Caco-2 (cell line): Measurements from ENCODE around the gene CD27. TPM values are rescaled to one million over a fixed set of nuclear protein-coding genes. Genes with fewer than 3 reads are reported as not detected.

ENCODE experiments used
- BruUV-seq: library from RNA; stranded (reverse); fragments of 400-500 nt; replicated peaks from 2 replicates; lab custom pipeline; 2021; lab: Mats Ljungman, UMichigan
- CTCF ChIA-PET: fragments of 300-600 bp; sonication (Branson Sonifier 250); formaldehyde crosslinking; loops from one replicate; lab custom pipeline; 2022; ENCODE audit warnings: antibody characterized with exemption; lab: Charles Lee
- POLR2A ChIA-PET: fragments of 300-600 bp; sonication (Branson Sonifier 250); formaldehyde crosslinking; loops from one replicate; lab custom pipeline; 2022; ENCODE audit warnings: antibody characterized with exemption; lab: Charles Lee
- DNase-seq, 2 experiments: peaks; one replicate each; pipeline versions ENCODE4 v3.0.0 to v3.0.0-alpha.2; 2020 to 2022
- H3K27me3 ChIP-seq: replicated peaks from 2 replicates; pipeline ENCODE4 v1.6.0; 2011; ENCODE audit warnings: low read length; ENCODE audit not compliant: control insufficient read depth, insufficient read depth
- H3K36me3 ChIP-seq: 2 replicates; pipeline ENCODE4 v1.5.1; 2011; ENCODE audit warnings: low read length; ENCODE audit not compliant: control insufficient read depth, insufficient read depth
- H3K4me1 ChIP-seq: fragments of 250-450 bp; sonication (Bioruptor Pico); 2 replicates; pipeline ENCODE4 v1.5.1; 2020; ENCODE audit warnings: mild to moderate bottlenecking
- H3K4me3 ChIP-seq: 2 replicates; pipeline ENCODE4 v1.5.1; 2011; ENCODE audit warnings: low read depth, mild to moderate bottlenecking, control low read depth, low read length
- H3K9me3 ChIP-seq: fragments of 250-450 bp; sonication (Bioruptor Pico); 2 replicates; pipeline ENCODE4 v1.5.1; 2020; ENCODE audit warnings: mild to moderate bottlenecking, moderate library complexity
- H3K27ac Mint-ChIP-seq: one replicate; pipeline ENCODE4 v1.8.0; 2022; ENCODE audit warnings: mixed read lengths; ENCODE audit not compliant: unreplicated experiment
- H3K27me3 Mint-ChIP-seq: one replicate; pipeline ENCODE4 v1.8.0; 2022; ENCODE audit warnings: mixed read lengths; ENCODE audit not compliant: insufficient read depth, unreplicated experiment
- H3K36me3 Mint-ChIP-seq: one replicate; pipeline ENCODE4 v1.8.0; 2022; ENCODE audit warnings: mild to moderate bottlenecking, mixed read lengths; ENCODE audit not compliant: insufficient read depth, unreplicated experiment
- H3K4me1 Mint-ChIP-seq: one replicate; pipeline ENCODE4 v1.8.0; 2022; ENCODE audit warnings: low read depth, mixed read lengths; ENCODE audit not compliant: unreplicated experiment
- H3K4me3 Mint-ChIP-seq: one replicate; pipeline ENCODE4 v1.8.0; 2022; ENCODE audit warnings: mild to moderate bottlenecking, moderate library complexity, mixed read lengths; ENCODE audit not compliant: unreplicated experiment
- H3K9me3 Mint-ChIP-seq: one replicate; pipeline ENCODE4 v1.8.0; 2022; ENCODE audit warnings: mixed read lengths; ENCODE audit not compliant: unreplicated experiment
- intact Hi-C: fragments of 100-400 bp; cut with micrococcal nuclease; formaldehyde crosslinking; loops from one replicate; pipeline ENCODE4 v1.10.0; 2022; ENCODE audit not compliant: unreplicated experiment
- total RNA-seq: library from RNA; stranded (reverse); gene quantifications from 2 replicates; pipeline ENCODE4 v1.2.3, GENCODE V29; 2022
- TF ChIP-seq, protein P1 (sequence below), 2 experiments: fragments of 200-600 bp in 1 of 2; IDR thresholded peaks; 1 replicate in 1 of 2; 2 replicates in 1 of 2; pipeline versions ENCODE4 v1.5.1 to v1.8.0; 2011 to 2022; ENCODE audit warnings: antibody characterized with exemption in 1 of 2, control low read depth in 1 of 2, inconsistent platforms in 1 of 2, low read depth in 1 of 2, low read length in 1 of 2, mild to moderate bottlenecking in 1 of 2, moderate library complexity in 1 of 2; ENCODE audit not compliant: insufficient read depth in 1 of 2, severe bottlenecking in 1 of 2, unreplicated experiment in 1 of 2

CD27 gene
- total RNA-seq, 1 experiment from 2014 or later = not detected

DNA sequence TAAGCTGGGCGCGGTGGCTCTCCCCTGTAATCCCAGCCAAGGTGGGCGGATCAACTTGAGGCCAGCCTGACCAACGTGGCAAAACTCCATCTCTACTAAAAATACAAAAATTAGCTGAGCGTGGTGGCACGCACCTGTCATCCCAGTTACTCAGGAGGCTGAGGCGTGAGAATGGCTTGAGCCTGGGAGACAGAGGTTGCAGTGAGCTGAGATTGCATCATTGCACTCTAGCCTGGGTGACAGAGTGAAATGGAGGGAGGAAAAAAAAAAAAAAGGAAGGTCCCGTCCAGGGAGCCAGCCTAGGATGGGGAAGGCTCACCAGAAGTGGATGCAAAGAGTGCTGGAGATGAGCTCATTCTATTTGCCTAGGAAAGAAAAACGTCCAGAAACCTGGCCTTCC, 1.9 kb upstream of the CD27 start:
- no peaks in the 10 kb centered on the region for H3K36me3 ChIP-seq
- no TSS peak for BruUV-seq
- no peaks in the 10 kb centered on the region for H3K27me3 ChIP-seq
- CTCF ChIA-PET = interaction anchor here (0.6 to 0.7 kb wide), 3 partner anchors 23 to 33 kb away, joined by 3 to 4 read pairs (median 3); no protein-coding TSS in a partner anchor
- POLR2A ChIA-PET = interaction anchor here (0.6 to 0.7 kb wide), 3 partner anchors 48 to 91 kb away, joined by 5 to 17 read pairs (median 14); partner anchors contain the start of genes GAPDH and LTBR
- Mint-ChIP-seq H3K27me3 (no peaks in the 10 kb centered on the region), H3K9me3 (no peaks in the 10 kb centered on the region), H3K36me3 (no peaks in the 10 kb centered on the region), H3K4me3 (no peak overlapping the region), H3K27ac (no peak overlapping the region), H3K4me1 (no peaks in the 10 kb centered on the region)
- H3K4me1 ChIP-seq = no peaks in the 10 kb centered on the region
- DNase-seq = no peak
- H3K4me3 ChIP-seq = no peak overlapping the region
- intact Hi-C loops = no loop called here
- no peaks in the 10 kb centered on the region for H3K9me3 ChIP-seq
- TF ChIP-seq, protein P1, sequence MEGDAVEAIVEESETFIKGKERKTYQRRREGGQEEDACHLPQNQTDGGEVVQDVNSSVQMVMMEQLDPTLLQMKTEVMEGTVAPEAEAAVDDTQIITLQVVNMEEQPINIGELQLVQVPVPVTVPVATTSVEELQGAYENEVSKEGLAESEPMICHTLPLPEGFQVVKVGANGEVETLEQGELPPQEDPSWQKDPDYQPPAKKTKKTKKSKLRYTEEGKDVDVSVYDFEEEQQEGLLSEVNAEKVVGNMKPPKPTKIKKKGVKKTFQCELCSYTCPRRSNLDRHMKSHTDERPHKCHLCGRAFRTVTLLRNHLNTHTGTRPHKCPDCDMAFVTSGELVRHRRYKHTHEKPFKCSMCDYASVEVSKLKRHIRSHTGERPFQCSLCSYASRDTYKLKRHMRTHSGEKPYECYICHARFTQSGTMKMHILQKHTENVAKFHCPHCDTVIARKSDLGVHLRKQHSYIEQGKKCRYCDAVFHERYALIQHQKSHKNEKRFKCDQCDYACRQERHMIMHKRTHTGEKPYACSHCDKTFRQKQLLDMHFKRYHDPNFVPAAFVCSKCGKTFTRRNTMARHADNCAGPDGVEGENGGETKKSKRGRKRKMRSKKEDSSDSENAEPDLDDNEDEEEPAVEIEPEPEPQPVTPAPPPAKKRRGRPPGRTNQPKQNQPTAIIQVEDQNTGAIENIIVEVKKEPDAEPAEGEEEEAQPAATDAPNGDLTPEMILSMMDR (IDR thresholded peaks at IDR 0.05; ENCODE audit: insufficient read depth in 1 of 2, low read depth in 1 of 2, low read length in 1 of 2, severe bottlenecking in 1 of 2, unreplicated experiment in 1 of 2) = no peak

DNA sequence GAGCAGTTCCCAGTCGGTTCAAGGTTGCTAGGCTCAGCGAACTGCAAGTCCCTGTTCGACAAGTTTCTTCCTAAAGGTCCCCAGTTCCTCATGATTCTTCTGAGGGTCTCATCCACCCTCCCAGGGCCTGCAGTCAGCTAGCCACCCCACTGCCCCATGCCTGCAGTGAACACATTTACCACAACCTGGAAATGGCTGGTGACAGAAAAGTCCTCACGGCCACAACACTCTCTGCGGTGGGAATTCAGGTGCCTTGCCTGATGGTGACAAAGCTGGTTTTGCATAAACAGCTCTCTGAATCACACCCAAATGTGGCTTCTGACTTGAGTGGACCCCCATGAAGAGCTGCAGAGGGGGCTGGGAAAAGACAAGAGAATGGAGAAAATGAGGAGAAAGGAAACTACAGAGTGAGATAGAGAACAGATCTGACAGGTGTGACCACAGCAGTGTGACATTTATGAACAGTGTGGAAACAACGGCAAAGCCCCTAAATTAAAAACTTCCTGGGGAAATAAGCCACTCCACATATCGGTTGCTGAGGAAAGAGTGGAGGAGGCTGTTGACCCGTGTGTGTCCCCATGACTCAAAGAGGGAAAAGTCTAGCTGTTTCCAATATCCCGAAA, 1.3 kb upstream of the CD27 start:
- Mint-ChIP-seq H3K36me3 (no peaks in the 10 kb centered on the region), H3K27me3 (no peaks in the 10 kb centered on the region), H3K9me3 (no peaks in the 10 kb centered on the region), H3K4me1 (no peaks in the 10 kb centered on the region), H3K4me3 (no peak overlapping the region), H3K27ac (no peak overlapping the region)
- Histone ChIP-seq H3K4me3 (no peak overlapping the region), H3K9me3 (no peaks in the 10 kb centered on the region), H3K27me3 (no peaks in the 10 kb centered on the region), H3K4me1 (no peaks in the 10 kb centered on the region), H3K36me3 (no peaks in the 10 kb centered on the region)
- CTCF ChIA-PET = no interaction called here
- intact Hi-C loops = no loop called here
- TF ChIP-seq, protein P1 (IDR thresholded peaks at IDR 0.05; ENCODE audit: insufficient read depth in 1 of 2, low read depth in 1 of 2, low read length in 1 of 2, severe bottlenecking in 1 of 2, unreplicated experiment in 1 of 2) = no peak
- POLR2A ChIA-PET = no interaction called here
- DNase-seq = no peak
- no TSS peak for BruUV-seq

DNA sequence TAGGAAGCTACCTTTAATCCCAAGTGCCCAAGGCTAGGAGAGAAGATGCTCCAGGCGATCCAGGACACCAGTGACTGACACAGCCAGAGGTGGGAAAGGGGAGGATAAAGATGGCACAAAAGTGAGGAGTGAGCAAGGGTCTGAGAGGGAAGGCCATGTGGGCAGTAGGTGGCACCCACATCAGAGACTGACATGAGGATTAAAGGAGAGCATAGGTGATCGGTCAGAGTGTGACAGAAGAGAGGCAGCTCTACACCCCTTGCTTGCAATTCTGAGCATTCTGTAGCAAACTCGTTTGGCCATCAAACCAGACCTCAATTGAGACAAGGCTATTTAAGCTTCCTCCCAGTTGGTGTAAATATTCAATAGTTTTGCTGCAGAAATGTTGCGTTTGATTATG, 724 bp upstream of the CD27 start:
- no peak overlapping the region for H3K27ac Mint-ChIP-seq
- CTCF ChIA-PET = no interaction called here

More for the DNA sequence above, 724 bp upstream of the CD27 start:
- TF ChIP-seq, protein P1 (IDR thresholded peaks at IDR 0.05; ENCODE audit: insufficient read depth in 1 of 2, low read depth in 1 of 2, low read length in 1 of 2, severe bottlenecking in 1 of 2, unreplicated experiment in 1 of 2) = no peak
- no peak for DNase-seq
- Mint-ChIP-seq H3K36me3 (no peaks in the 10 kb centered on the region), H3K9me3 (no peaks in the 10 kb centered on the region), H3K27me3 (no peaks in the 10 kb centered on the region), H3K4me1 (no peaks in the 10 kb centered on the region), H3K4me3 (no peak overlapping the region)
- POLR2A ChIA-PET = no interaction called here
- Histone ChIP-seq H3K9me3 (no peaks in the 10 kb centered on the region), H3K27me3 (no peaks in the 10 kb centered on the region), H3K4me1 (no peaks in the 10 kb centered on the region), H3K4me3 (no peak overlapping the region), H3K36me3 (no peaks in the 10 kb centered on the region)
- BruUV-seq = no TSS peak
- intact Hi-C loops = no loop called here
